Measurements from ENCODE around the gene STUB1.

Gene STUB1

DNA sequence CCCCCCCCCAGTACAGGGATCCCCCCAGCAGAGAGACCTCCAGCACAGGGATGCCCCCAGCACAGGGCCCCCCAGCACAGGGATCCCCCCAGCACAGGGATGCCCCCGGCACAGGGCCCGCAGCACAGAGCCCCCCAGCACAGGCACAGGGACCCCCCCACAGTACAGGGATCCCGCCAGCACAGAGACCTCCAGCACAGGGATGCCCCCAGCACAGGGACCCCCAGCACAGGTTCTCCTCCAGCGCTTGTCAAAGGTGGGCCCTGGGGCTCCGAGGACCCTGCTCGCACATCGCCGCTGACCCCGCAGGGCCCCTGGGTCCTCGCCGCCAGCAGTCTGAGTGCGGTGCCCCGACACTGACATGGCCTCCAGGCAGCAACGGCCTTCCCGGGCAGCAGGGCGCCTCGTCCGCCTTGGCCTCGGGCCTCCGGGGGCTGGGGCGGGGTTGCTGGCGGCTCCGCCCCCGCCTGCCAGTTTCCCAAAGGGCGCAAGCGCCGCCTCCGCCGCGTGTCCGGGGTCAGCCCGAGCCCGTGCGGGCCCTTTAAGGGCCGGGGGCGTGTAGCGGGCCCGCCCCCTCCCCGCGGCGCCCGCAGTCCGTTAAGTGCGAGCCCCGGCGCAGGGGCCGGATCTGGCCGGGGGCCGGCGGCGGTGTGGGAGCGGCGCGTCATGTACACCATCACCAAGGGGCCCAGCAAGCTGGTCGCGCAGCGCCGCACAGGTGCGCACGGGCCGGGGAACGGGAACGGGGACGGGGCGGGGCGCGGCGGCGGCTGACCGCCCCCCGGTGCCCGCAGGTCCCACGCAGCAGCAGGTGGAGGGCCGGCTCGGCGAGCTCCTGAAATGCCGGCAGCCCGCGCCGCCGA lies 38.7 kb upstream of the STUB1 start, which contains the start of gene MCRIP2:
MCRIP2 (plus strand) TSS at position 503 of the 863 bp plus-strand sequence; CDS start at position 667, 164 bp downstream.
- TF ChIP-seq, protein P1, sequence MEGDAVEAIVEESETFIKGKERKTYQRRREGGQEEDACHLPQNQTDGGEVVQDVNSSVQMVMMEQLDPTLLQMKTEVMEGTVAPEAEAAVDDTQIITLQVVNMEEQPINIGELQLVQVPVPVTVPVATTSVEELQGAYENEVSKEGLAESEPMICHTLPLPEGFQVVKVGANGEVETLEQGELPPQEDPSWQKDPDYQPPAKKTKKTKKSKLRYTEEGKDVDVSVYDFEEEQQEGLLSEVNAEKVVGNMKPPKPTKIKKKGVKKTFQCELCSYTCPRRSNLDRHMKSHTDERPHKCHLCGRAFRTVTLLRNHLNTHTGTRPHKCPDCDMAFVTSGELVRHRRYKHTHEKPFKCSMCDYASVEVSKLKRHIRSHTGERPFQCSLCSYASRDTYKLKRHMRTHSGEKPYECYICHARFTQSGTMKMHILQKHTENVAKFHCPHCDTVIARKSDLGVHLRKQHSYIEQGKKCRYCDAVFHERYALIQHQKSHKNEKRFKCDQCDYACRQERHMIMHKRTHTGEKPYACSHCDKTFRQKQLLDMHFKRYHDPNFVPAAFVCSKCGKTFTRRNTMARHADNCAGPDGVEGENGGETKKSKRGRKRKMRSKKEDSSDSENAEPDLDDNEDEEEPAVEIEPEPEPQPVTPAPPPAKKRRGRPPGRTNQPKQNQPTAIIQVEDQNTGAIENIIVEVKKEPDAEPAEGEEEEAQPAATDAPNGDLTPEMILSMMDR (IDR thresholded peaks at IDR 0.05): no peak

DNA sequence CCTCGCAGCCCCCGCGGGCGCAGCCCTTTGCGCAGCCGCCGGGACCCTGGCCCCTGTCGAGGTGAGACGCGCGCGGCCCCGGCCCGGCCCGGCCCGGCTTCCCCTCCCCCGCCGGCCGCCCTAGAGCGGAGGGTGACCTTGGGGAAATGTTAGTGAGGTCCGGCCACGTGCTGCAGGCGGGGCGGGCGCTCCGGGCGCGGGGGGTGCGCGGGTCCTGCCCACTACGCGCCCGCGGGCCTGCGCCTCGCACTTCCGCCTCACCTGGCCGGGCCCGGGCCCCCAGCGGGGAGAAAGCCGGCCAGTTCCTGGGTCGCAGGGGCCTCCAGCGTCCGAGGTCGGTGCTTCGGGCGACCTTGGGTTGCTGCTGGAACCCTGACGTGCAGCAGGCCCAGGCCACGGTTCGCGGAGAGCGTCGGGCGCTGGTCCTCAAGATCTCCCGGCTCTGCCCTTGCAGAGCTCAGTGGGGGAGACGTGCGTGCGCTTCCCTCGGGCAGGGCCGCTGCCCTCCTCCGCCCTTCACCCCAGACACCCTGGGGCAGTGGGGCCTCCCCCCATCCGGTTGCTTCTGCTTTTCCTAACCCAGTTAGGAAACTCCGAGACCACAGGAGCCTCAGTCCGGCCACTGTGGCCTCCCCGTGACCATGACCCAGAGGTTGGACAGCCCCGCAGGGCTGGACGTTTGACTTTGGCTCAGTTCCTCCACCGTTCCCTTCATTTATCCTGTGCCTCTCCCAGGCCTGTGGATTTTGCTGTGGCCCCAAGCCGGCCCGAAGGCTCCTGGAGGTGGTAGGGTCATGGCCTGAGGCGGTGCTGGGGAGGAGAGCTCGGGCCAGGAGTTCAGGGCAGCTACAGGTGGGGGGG lies 37.8 kb upstream of the STUB1 start:
- TF ChIP-seq, protein P1 (IDR thresholded peaks at IDR 0.05): no peak

DNA sequence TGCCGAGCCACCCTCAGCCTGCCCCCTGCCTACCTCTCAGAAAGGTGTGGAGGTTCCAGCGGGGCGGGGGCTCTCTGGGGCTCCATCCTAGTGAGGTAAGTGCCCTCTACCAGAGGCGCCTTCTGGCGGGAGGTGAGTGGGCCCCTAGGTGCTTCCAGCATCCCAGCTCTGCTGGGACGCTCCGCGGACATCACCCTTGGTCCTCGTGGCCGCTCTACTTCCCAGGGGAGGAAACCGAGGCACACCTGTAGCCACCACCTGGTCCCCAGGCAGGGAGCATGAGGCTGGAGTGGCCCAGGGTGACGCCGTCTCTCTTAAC lies 37.2 kb upstream of the STUB1 start:
- TF ChIP-seq, protein P1 (IDR thresholded peaks at IDR 0.05): no peak

DNA sequence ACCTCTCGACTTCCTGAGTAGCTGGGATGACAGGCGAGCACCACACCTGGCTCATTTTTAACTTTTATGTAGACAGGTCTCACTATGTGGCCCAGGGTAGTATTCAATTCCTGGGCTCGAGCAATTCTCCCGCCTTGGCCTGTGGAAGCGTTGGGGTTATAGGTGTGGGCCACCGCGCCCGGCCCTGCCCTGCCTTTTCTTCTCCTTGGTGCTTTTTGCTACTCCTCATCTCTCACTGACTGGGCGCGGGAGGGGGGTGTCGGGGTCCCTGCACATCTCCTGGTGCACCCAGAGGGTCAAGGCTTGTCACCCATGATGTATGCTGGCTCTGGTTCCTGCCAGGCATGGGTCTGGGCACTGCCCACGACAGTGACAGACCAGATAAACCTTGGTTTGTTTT lies 35.7 kb upstream of the STUB1 start:
- TF ChIP-seq, protein P1 (IDR thresholded peaks at IDR 0.05): no peak

DNA sequence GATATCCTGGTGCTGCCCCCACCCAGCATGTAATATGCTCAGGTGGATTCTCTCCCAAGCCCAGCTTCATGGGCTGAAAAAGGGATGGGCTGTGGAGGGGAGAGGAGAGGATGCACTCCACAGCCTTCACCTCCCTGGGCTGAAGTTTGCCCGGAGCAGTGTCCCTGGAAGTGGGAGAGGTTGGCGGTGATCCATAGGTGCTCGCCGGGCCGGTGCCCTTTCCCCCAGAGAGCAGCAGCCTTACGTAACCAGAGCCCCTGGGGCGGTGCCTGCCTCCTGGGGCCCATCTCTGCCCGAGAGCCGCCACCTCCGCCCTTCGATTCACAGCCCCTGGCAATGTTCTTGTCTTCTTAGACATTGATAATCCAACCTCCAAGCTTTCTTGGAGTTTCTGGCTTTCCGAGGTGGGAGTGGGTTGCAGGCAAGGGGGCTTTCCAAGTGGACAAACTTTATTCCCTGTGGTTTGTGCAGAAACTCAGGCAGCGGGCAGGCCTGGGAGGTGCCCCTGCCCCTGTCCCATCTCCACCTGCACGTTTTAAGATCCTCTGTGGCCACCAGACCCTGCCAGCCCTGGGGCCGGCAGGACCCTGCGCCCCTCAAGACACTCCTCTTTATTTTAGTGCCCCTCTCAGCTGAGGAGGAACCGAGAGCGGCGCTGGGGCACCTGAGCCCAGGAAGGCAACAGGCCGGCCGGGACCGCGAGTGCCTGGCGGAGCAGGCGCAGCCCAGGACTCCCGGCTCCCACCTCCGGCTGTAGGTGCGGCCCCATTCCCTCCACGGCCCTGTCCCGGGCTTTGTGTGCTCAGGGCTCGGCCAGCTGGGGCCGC lies 34.1 kb upstream of the STUB1 start:
- TF ChIP-seq, protein P1 (IDR thresholded peaks at IDR 0.05): no peak

DNA sequence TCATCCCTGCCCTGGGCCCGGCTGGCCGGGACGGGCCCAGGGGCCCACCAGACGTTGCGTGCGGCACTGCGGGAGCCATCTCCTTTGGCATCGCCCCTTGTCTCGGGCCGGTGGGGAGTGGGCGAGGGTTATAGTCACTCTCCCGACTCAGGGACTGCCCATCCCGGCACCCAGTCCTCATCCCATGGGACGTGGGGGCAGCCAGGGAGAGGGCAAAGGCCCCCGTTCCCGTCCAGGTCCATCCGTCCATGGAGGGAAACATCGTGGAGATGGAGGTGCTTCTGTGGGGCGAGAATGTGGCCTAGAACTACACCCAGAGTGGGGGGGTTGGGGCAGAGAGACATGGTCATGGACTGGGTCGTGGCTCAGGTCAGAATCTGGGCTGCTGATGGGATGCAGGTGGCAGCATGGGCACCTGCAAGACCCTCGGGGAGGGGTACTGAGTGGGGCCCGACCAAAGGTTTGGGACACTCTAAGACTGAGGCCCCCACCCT lies 33.5 kb upstream of the STUB1 start:
- TF ChIP-seq, protein P1 (IDR thresholded peaks at IDR 0.05): no peak

Measured in LNCAP (cell line).